Measurements from ENCODE around the gene TAAR8.
A peak's percentile ranks its signal among the peaks of the same experiment; 100 is the strongest.

Gene TAAR8, protein sequence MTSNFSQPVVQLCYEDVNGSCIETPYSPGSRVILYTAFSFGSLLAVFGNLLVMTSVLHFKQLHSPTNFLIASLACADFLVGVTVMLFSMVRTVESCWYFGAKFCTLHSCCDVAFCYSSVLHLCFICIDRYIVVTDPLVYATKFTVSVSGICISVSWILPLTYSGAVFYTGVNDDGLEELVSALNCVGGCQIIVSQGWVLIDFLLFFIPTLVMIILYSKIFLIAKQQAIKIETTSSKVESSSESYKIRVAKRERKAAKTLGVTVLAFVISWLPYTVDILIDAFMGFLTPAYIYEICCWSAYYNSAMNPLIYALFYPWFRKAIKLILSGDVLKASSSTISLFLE

DNA sequence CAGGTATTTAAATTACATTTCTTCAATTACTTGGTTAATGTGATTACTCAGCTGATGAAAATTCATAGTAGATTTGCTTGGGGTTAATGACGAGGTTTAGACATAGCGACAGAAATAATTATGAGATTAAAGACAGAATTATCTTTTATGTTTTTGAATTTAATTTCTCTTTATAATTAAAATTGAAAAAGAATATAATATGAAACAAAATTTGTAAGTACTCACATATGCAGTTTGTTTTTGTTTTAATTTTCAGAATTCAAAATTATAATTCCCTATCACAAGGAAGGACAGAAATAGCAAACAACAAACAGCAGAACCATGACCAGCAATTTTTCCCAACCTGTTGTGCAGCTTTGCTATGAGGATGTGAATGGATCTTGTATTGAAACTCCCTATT lies at the start of gene TAAR8:
Gene TAAR8, plus strand, starts transcription at position 301 of the 400 bp plus-strand sequence. Its CDS starts 21 bp downstream, at position 322.
- Histone ChIP-seq H3K4me1 (no peaks in the 10 kb centered on the region), H3K27me3 (ENCODE audit: low read depth) (peaks cover 11% of the 10 kb centered on the region)

GRCh38 chr6:132504757-132505156 lies 47.7 kb upstream of the TAAR8 start:
- H3K36me3 ChIP-seq (replicated peaks): peaks cover 8% of the 10 kb centered on the region; the same call in 1 of the 2 replicates
- in situ Hi-C loops (cut with MboI; ENCODE audit: low sequenced_read_pairs): no loop called here
- DNase-seq (ENCODE audit: low spot score in 2 of 2): no peak
- H3K9me3 ChIP-seq: no peaks in the 10 kb centered on the region
- no peak overlapping the region for H3K4me3 ChIP-seq
- H3K4me1 ChIP-seq: peaks cover 4% of the 10 kb centered on the region; the same call in 1 of the 2 replicates
- no peaks in the 10 kb centered on the region for H3K27me3 ChIP-seq (ENCODE audit: low read depth)

More for the DNA sequence above, at the start of gene TAAR8:
- no peaks in the 10 kb centered on the region for H3K36me3 ChIP-seq (replicated peaks)
- DNase-seq (ENCODE audit: low spot score in 2 of 2): no peak
- H3K9me3 ChIP-seq: no peaks in the 10 kb centered on the region
- in situ Hi-C loops (cut with MboI; ENCODE audit: low sequenced_read_pairs): no loop called here
- no peak within 1 kb of the TSS for H3K4me3 ChIP-seq

GRCh38 chr6:132505158-132505557 lies 47.3 kb upstream of the TAAR8 start:
- DNase-seq (ENCODE audit: low spot score in 2 of 2): no peak
- Histone ChIP-seq H3K36me3 (replicated peaks) (peaks cover 8% of the 10 kb centered on the region; the same call in 1 of the 2 replicates), H3K4me1 (peaks cover 6% of the 10 kb centered on the region), H3K9me3 (no peaks in the 10 kb centered on the region), H3K4me3 (no peak overlapping the region), H3K27me3 (ENCODE audit: low read depth) (no peaks in the 10 kb centered on the region)
- in situ Hi-C loops (cut with MboI; ENCODE audit: low sequenced_read_pairs): no loop called here

DNA sequence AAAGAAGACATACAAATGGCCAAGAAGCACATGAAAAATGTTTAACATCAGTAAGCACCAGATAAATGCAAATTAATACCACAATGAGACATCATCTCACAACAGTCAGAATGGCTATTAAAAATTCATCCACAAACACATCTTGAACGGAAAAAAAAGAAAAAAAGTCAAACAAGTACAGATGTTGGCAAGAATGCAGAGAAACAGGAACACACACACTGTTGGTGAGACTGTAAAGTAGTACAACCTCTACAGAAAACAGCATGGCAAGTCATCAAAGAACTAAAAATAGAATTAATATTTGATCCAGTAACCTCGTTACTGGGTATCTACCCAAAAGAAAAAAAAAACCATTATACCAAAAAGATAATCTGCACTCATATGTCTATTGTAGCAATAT lies 46.0 kb upstream of the TAAR8 start:
- Histone ChIP-seq H3K36me3 (replicated peaks) (peaks cover 4% of the 10 kb centered on the region; the same call in 1 of the 2 replicates), H3K4me1 (peaks cover 19% of the 10 kb centered on the region), H3K4me3 (no peak overlapping the region), H3K27me3 (ENCODE audit: low read depth) (no peaks in the 10 kb centered on the region), H3K9me3 (no peaks in the 10 kb centered on the region)
- DNase-seq (ENCODE audit: low spot score in 2 of 2): no peak
- in situ Hi-C loops (cut with MboI; ENCODE audit: low sequenced_read_pairs): no loop called here

DNA sequence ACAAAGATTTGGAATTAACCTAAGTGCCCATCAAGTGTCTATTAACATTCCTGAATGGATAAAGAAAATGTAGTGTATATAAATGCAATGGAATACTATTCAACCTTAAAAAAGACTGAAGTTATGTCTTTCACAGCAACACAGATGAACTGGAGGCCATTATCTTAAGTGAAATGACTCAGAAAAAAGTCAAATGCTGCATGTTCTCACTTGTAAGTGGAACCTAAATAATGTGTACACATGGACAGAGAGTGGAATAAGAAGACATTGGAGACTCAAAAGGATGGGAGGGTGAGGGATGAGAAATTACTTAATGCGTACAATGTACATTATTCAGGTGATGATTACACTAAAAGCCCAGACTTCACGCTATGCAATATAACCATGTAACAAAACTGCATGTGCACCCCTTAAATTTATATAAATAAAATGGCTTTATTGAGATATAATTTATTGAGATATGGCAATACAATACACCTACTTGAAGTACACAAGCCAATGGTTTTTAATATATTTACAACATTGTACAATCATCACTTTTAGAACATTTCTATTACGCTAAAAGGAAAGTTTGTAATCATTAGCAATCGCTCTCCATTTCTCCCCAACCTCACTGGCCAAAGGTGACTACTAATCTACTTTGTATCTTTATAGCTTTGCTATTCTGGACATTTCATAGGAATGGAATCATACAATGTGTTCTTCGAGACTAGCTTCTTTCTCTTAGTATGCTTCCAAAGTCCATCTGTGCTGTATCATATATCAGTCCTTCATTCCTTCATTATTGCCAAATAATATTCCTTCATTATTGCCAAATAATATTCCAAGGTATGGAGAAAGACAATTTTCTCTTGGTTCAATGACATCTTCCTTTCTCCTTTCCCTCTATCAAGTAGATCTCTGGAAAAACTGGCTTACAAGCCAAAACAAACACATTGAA lies 45.3 kb upstream of the TAAR8 start:
- in situ Hi-C loops (cut with MboI; ENCODE audit: low sequenced_read_pairs): no loop called here
- Histone ChIP-seq H3K9me3 (no peaks in the 10 kb centered on the region), H3K27me3 (ENCODE audit: low read depth) (no peaks in the 10 kb centered on the region), H3K4me1 (peaks cover 21% of the 10 kb centered on the region), H3K4me3 (no peak overlapping the region), H3K36me3 (replicated peaks) (peaks cover 4% of the 10 kb centered on the region; the same call in 1 of the 2 replicates)
- DNase-seq (ENCODE audit: low spot score in 2 of 2): no peak

DNA sequence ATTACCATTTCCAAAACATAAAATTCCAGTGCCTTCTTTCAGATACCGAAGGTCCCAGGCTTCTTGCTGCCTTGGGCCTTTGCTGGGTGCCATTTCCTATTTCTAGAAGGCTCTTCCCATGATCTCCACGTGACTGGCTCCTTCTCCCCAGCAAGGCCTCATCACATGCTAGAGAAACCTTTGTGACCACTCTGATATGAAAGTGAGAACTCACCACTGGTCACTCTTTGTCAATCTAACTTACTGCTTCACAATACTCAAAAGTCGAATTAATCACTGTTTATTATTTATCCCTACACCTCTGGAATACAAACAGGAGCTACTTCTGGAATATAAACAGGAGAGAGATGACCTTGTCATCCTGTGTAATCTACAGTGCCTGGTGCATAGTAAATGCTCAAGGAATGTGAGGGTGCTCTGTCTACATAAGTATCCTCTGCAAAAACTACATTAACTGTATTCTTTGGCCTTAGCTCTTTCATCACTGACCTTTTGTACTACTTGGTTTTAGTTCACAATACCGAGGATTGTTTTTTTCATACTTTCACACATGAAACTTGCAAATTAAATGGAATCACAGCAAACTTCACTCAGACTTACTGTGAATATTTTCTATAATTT lies 41.2 kb upstream of the TAAR8 start:
- no peak for DNase-seq (ENCODE audit: low spot score in 2 of 2)

GRCh38 chr6:132511831-132512220 lies 40.6 kb upstream of the TAAR8 start:
- no peaks in the 10 kb centered on the region for H3K36me3 ChIP-seq (replicated peaks)
- no peaks in the 10 kb centered on the region for H3K9me3 ChIP-seq
- H3K4me3 ChIP-seq: peak overlapping the region; percentile 86
- no peak for DNase-seq (ENCODE audit: low spot score in 2 of 2)
- 0 out of 2 replicates have a peak, but pooled peaks cover 3% of the 10 kb centered on the region for H3K27me3 ChIP-seq (ENCODE audit: low read depth)
- in situ Hi-C loops (cut with MboI; ENCODE audit: low sequenced_read_pairs): no loop called here
- peaks cover 21% of the 10 kb centered on the region for H3K4me1 ChIP-seq

More for the DNA sequence above, 41.2 kb upstream of the TAAR8 start:
- Histone ChIP-seq H3K4me1 (peaks cover 22% of the 10 kb centered on the region), H3K4me3 (no peak overlapping the region; the same call in 1 of the 2 replicates), H3K27me3 (ENCODE audit: low read depth) (0 out of 2 replicates have a peak, but pooled peaks cover 3% of the 10 kb centered on the region), H3K9me3 (no peaks in the 10 kb centered on the region), H3K36me3 (replicated peaks) (no peaks in the 10 kb centered on the region)
- in situ Hi-C loops (cut with MboI; ENCODE audit: low sequenced_read_pairs): no loop called here

DNA sequence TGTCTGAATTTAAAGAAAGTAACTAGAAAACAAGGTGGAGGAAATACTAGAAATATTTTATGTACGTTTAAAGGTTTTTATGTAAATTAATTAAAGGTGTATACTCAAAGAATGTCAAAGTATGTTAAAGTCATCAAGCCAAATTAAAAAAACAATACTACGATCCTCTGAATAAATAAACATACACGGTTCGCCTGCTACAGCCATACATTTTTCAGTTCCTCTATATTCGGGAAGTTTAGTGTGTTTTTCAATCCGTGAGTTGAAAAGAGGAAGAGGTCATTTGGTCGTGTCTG lies 40.2 kb upstream of the TAAR8 start:
- Histone ChIP-seq H3K4me3 (peak overlapping the region; percentile 86), H3K9me3 (no peaks in the 10 kb centered on the region), H3K27me3 (ENCODE audit: low read depth) (0 out of 2 replicates have a peak, but pooled peaks cover 3% of the 10 kb centered on the region), H3K36me3 (replicated peaks) (no peaks in the 10 kb centered on the region), H3K4me1 (peaks cover 21% of the 10 kb centered on the region)
- DNase-seq (ENCODE audit: low spot score in 2 of 2): no peak
- in situ Hi-C loops (cut with MboI; ENCODE audit: low sequenced_read_pairs): no loop called here

GRCh38 chr6:132512638-132513632 lies 39.5 kb upstream of the TAAR8 start, which contains the start of gene STX7:
STX7 (minus strand) TSS chr6:132513116; CDS start chr6:132503530, 9,586 bp downstream.
- peaks cover 21% of the 10 kb centered on the region for H3K4me1 ChIP-seq
- peak; percentile 88 to 92 for DNase-seq (ENCODE audit: low spot score in 2 of 2)
- in situ Hi-C loops (cut with MboI; ENCODE audit: low sequenced_read_pairs): no loop called here

DNA sequence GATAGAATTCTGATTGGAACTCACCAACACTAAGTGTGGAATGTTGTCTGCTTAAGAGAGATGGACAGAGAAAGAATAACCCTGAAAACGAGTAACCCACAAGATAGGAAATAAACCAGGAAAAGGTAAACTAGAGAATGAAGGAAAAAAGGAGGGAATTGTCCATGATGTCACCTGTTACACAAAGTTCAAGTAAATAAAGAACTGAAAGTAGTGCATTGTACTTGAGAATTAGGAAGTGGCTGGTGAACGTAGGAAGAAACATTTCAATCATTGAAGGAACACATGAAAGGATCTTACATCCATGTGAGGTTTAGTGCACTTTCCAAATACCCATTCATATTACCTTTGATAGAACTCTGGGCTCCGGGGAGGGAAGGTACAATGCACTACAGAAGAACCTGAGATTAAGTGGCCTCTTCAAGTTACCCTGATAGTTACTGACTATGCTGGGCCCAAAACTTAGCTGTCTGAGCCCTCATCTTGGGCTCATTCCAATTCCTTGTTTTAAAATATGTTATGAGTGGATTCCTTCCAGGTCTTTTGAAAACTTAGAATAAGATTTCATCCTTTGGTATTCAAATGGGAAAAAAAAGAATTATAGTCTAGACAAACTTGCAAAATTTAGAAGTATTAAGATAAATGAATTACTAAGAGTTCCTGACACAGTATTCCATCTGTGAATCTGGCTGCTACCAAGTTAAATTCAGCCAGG lies 38.5 kb upstream of the TAAR8 start:
- H3K27me3 ChIP-seq (ENCODE audit: low read depth): peaks cover 3% of the 10 kb centered on the region; the same call in 1 of the 2 replicates
- H3K4me3 ChIP-seq: no peak overlapping the region
- in situ Hi-C loops (cut with MboI; ENCODE audit: low sequenced_read_pairs): no loop called here
- peaks cover 21% of the 10 kb centered on the region for H3K4me1 ChIP-seq
- no peaks in the 10 kb centered on the region for H3K36me3 ChIP-seq (replicated peaks)
- DNase-seq (ENCODE audit: low spot score in 2 of 2): no peak
- H3K9me3 ChIP-seq: no peaks in the 10 kb centered on the region

More at GRCh38 chr6:132512638-132513632, 39.5 kb upstream of the TAAR8 start, which contains the start of gene STX7:
- Histone ChIP-seq H3K4me3 (peak within 1 kb of the TSS; percentile 86), H3K9me3 (no peaks in the 10 kb centered on the region), H3K27me3 (ENCODE audit: low read depth) (peaks cover 3% of the 10 kb centered on the region; the same call in 1 of the 2 replicates), H3K36me3 (replicated peaks) (no peaks in the 10 kb centered on the region)

- in situ Hi-C loops (cut with MboI; ENCODE audit: low sequenced_read_pairs): no loop called here
- DNase-seq (ENCODE audit: low spot score in 2 of 2): no peak
- H3K27me3 ChIP-seq (ENCODE audit: low read depth): peaks cover 3% of the 10 kb centered on the region; the same call in 1 of the 2 replicates
- peaks cover 17% of the 10 kb centered on the region for H3K4me1 ChIP-seq
- H3K9me3 ChIP-seq: no peaks in the 10 kb centered on the region
- H3K36me3 ChIP-seq (replicated peaks): no peaks in the 10 kb centered on the region
- no peak overlapping the region for H3K4me3 ChIP-seq
Measured at GRCh38 chr6:132515386-132515785, 37.1 kb upstream of the TAAR8 start.

DNA sequence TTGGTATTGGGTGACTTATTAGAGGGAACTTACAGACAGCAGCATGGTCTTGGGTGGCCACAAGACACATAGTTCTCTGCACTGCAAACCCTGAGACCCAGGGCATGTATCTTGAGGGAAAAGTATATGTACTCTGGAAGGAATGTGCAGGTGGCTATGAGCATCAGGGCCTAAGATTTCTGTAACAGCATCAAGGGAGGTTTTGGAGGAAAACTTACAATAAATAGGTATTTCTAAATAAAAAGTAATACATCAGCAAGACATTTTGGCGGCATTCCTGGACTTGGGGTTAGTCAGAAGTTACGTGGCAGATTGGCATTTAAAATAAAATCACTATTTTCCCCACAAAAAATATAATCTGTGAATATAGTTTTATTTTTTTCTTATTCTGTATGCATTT lies 31.5 kb upstream of the TAAR8 start:
- H3K4me3 ChIP-seq: no peak overlapping the region
- H3K36me3 ChIP-seq (replicated peaks): no peaks in the 10 kb centered on the region
- H3K4me1 ChIP-seq: peaks cover 5% of the 10 kb centered on the region
- H3K9me3 ChIP-seq: no peaks in the 10 kb centered on the region
- in situ Hi-C loops (cut with MboI; ENCODE audit: low sequenced_read_pairs): no loop called here
- DNase-seq (ENCODE audit: low spot score in 2 of 2): no peak
- peaks cover 13% of the 10 kb centered on the region; the same call in 1 of the 2 replicates for H3K27me3 ChIP-seq (ENCODE audit: low read depth)
